SK-N-SH treated with all-trans-retinoic acid at 6 μM for 48 hours (cell line): ENCODE results near the gene NFYC.
A peak's percentile ranks its signal among the peaks of the same experiment; 100 is the strongest.

Experiments
- ATAC-seq: fragments of 200-7000 bp; cut with Tn5 transposase; 3 replicates; pipeline ENCODE4 v1.9.1; 2020; ENCODE audit warnings: mild to moderate bottlenecking, moderate library complexity
- ARNTL ChIP-seq: fragments of 450-650 bp; formaldehyde crosslinking; IDR thresholded peaks from 2 replicates; pipeline ENCODE4 v1.5.0; 2020; ENCODE audit warnings: low read depth, mild to moderate bottlenecking, moderate library complexity, borderline replicate concordance
- CREB5 ChIP-seq: fragments of 250-450 bp; sonication (Bioruptor Pico); IDR thresholded peaks from 2 replicates; pipeline ENCODE4 v1.5.1; 2020; ENCODE audit warnings: low read depth, mild to moderate bottlenecking, moderate library complexity
- CSDC2 ChIP-seq: fragments of 250-450 bp; sonication (Bioruptor Pico); IDR thresholded peaks from 2 replicates; pipeline ENCODE4 v1.5.0; 2020; ENCODE audit warnings: mild to moderate bottlenecking, moderate library complexity
- GLIS3 ChIP-seq: fragments of 250-450 bp; sonication (Bioruptor Pico); IDR thresholded peaks from 2 replicates; pipeline ENCODE4 v1.5.0; 2020; ENCODE audit warnings: mild to moderate bottlenecking, moderate library complexity
- ISL1 ChIP-seq: fragments of 250-450 bp; sonication (Bioruptor Pico); IDR thresholded peaks from 2 replicates; pipeline ENCODE4 v2.1.2; 2022; ENCODE audit warnings: mild to moderate bottlenecking, moderate library complexity
- PATZ1 ChIP-seq: fragments of 250-450 bp; sonication (Bioruptor Pico); IDR thresholded peaks from 2 replicates; pipeline ENCODE4 v1.8.0; 2020; ENCODE audit warnings: mild to moderate bottlenecking, moderate library complexity, borderline replicate concordance
- POU6F1 ChIP-seq: fragments of 250-450 bp; sonication (Bioruptor Pico); IDR thresholded peaks from 2 replicates; pipeline ENCODE4 v1.8.0; 2021; ENCODE audit warnings: low read depth, mild to moderate bottlenecking, moderate library complexity, borderline replicate concordance
- PPARA ChIP-seq: fragments of 250-450 bp; sonication (Bioruptor Pico); IDR thresholded peaks from 2 replicates; pipeline ENCODE4 v1.5.0; 2020; ENCODE audit warnings: mild to moderate bottlenecking, borderline replicate concordance
- RARB ChIP-seq: fragments of 250-450 bp; sonication (Bioruptor Pico); IDR thresholded peaks from 2 replicates; pipeline ENCODE4 v1.8.0; 2021; ENCODE audit warnings: mild to moderate bottlenecking, moderate library complexity
- SNAI2 ChIP-seq: fragments of 250-450 bp; sonication (Bioruptor Pico); IDR thresholded peaks from 2 replicates; pipeline ENCODE4 v1.5.0; 2020; ENCODE audit warnings: mild to moderate bottlenecking, moderate library complexity
- TCF4 ChIP-seq: fragments of 250-450 bp; sonication (Bioruptor Pico); IDR thresholded peaks from 2 replicates; pipeline ENCODE4 v1.8.0; 2021; ENCODE audit warnings: mild to moderate bottlenecking, moderate library complexity, borderline replicate concordance
- TOX ChIP-seq: fragments of 250-450 bp; sonication (Bioruptor Pico); IDR thresholded peaks from 2 replicates; pipeline ENCODE4 v1.8.0; 2021; ENCODE audit warnings: mild to moderate bottlenecking, moderate library complexity, borderline replicate concordance
- ZC3H10 ChIP-seq: fragments of 250-450 bp; sonication (Bioruptor Pico); IDR thresholded peaks from 2 replicates; pipeline ENCODE4 v1.5.1; 2021; ENCODE audit warnings: mild to moderate bottlenecking, moderate library complexity
- ZFP3 ChIP-seq: fragments of 250-450 bp; sonication (Bioruptor Pico); IDR thresholded peaks from 2 replicates; pipeline ENCODE4 v1.5.0; 2020; ENCODE audit warnings: mild to moderate bottlenecking, moderate library complexity
- ZFP30 ChIP-seq: fragments of 450-650 bp; formaldehyde crosslinking; IDR thresholded peaks from 2 replicates; pipeline ENCODE4 v1.5.0; 2022; ENCODE audit warnings: mild to moderate bottlenecking, moderate library complexity
- ZNF565 ChIP-seq: fragments of 450-650 bp; formaldehyde crosslinking; conservative IDR thresholded peaks from 2 replicates; pipeline ENCODE4 v1.5.0; 2020; ENCODE audit warnings: low read depth, mild to moderate bottlenecking, moderate library complexity
- ZNF70 ChIP-seq: fragments of 450-650 bp; formaldehyde crosslinking; IDR thresholded peaks from 2 replicates; pipeline ENCODE4 v1.5.0; 2020; ENCODE audit warnings: mild to moderate bottlenecking, moderate library complexity
- TF ChIP-seq, protein P1 (sequence below): fragments of 250-450 bp; sonication (Bioruptor Pico); IDR thresholded peaks from 2 replicates; pipeline ENCODE4 v1.5.0; 2020; ENCODE audit warnings: mild to moderate bottlenecking, moderate library complexity
- TF ChIP-seq, protein P2 (sequence below): fragments of 250-450 bp; sonication (Bioruptor Pico); IDR thresholded peaks from 2 replicates; pipeline ENCODE4 v1.5.1; 2021; ENCODE audit warnings: mild to moderate bottlenecking, moderate library complexity

NFYC gene

GRCh38 chr1:40691538-40692428, at the start of gene NFYC:
Gene NFYC (plus strand): TSS chr1:40691704. CDS start chr1:40738844, 47,140 bp downstream.
- TF ChIP-seq, protein P1, sequence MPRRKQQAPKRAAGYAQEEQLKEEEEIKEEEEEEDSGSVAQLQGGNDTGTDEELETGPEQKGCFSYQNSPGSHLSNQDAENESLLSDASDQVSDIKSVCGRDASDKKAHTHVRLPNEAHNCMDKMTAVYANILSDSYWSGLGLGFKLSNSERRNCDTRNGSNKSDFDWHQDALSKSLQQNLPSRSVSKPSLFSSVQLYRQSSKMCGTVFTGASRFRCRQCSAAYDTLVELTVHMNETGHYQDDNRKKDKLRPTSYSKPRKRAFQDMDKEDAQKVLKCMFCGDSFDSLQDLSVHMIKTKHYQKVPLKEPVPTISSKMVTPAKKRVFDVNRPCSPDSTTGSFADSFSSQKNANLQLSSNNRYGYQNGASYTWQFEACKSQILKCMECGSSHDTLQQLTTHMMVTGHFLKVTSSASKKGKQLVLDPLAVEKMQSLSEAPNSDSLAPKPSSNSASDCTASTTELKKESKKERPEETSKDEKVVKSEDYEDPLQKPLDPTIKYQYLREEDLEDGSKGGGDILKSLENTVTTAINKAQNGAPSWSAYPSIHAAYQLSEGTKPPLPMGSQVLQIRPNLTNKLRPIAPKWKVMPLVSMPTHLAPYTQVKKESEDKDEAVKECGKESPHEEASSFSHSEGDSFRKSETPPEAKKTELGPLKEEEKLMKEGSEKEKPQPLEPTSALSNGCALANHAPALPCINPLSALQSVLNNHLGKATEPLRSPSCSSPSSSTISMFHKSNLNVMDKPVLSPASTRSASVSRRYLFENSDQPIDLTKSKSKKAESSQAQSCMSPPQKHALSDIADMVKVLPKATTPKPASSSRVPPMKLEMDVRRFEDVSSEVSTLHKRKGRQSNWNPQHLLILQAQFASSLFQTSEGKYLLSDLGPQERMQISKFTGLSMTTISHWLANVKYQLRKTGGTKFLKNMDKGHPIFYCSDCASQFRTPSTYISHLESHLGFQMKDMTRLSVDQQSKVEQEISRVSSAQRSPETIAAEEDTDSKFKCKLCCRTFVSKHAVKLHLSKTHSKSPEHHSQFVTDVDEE, result peak; percentile 66; the same call in 1 of the 2 replicates
- no peak for TF ChIP-seq PPARA
- TF ChIP-seq CREB5 (CRISPR knock-in tag), result no peak
- peak; percentile 80; the same call in 1 of the 2 replicates for TF ChIP-seq ZFP3 (CRISPR knock-in tag)
- TF ChIP-seq ZNF70 (CRISPR knock-in tag), result peak; percentile 28; the same call in 1 of the 2 replicates
- no peak for TF ChIP-seq ARNTL (CRISPR knock-in tag)
- no peak for TF ChIP-seq ZC3H10
- TF ChIP-seq CSDC2 (CRISPR knock-in tag), result no peak
- TF ChIP-seq, protein P2, sequence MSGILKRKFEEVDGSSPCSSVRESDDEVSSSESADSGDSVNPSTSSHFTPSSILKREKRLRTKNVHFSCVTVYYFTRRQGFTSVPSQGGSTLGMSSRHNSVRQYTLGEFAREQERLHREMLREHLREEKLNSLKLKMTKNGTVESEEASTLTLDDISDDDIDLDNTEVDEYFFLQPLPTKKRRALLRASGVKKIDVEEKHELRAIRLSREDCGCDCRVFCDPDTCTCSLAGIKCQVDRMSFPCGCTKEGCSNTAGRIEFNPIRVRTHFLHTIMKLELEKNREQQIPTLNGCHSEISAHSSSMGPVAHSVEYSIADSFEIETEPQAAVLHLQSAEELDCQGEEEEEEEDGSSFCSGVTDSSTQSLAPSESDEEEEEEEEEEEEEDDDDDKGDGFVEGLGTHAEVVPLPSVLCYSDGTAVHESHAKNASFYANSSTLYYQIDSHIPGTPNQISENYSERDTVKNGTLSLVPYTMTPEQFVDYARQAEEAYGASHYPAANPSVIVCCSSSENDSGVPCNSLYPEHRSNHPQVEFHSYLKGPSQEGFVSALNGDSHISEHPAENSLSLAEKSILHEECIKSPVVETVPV (CRISPR knock-in tag), result 0 out of 2 replicates have a peak, but pooled peaks have one; percentile 31
- no peak for TF ChIP-seq SNAI2
- no peak for TF ChIP-seq PATZ1 (CRISPR knock-in tag)
- no peak for TF ChIP-seq TOX (CRISPR knock-in tag)
- TF ChIP-seq ZFP30, result no peak
- no peak for TF ChIP-seq TCF4 (CRISPR knock-in tag)
- TF ChIP-seq RARB (CRISPR knock-in tag), result no peak
- no peak for TF ChIP-seq ZNF565 (CRISPR knock-in tag)
- no peak for TF ChIP-seq ISL1 (CRISPR knock-in tag)
- no peak for TF ChIP-seq POU6F1 (CRISPR knock-in tag)
- ATAC-seq, result peak; percentile 95

DNA sequence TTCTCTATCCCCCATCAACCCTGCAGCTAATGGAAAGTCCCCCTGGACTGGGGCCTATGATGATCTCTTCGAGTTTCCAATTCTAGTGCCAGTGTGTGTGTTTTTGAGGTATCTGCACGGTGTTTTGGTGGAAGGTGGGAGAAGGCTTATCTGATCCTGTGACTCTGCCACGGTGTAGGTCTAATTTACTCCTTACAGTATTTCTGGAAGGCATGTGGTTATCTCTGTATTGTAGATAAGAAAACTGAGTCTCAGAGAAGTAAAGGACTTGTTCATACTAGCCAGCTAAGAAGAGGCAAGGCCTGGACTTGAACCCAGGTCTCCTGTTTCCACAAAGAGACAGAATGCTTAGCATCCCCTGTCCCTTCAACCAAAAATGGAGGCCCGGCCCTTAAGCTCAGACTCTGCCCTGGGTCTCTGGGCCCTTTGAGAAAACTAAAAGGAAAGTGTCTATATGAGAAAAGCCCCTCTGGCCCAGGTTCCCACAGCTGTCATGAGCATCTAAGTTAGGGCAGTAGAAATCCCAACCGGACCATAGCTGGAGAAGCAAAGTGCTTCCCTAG, 46.3 kb upstream of the NFYC start:
- no peak for ATAC-seq
- TF ChIP-seq PPARA (no peak), ZFP3 (CRISPR knock-in tag) (no peak), TCF4 (CRISPR knock-in tag) (no peak)

GRCh38 chr1:40646315-40646714, 45.2 kb upstream of the NFYC start:
- no peak for TF ChIP-seq ZC3H10
- no peak for TF ChIP-seq PPARA
- no peak for TF ChIP-seq POU6F1 (CRISPR knock-in tag)
- TF ChIP-seq, protein P1, result no peak
- TF ChIP-seq GLIS3 (CRISPR knock-in tag), result no peak
- TF ChIP-seq PATZ1 (CRISPR knock-in tag), result no peak
- TF ChIP-seq SNAI2, result no peak
- ATAC-seq, result no peak
